HG03103 (cell line): ENCODE measurements around the gene SSMEM1.
"Not testable (repeated sequence)": the region's sequence is repeated elsewhere in the genome, so short reads cannot be mapped to it uniquely, and the experiment has no call there.

Experiments
- ATAC-seq: cut with Tn5 transposase; IDR thresholded peaks from one replicate; pipeline ENCODE4 v1.9.1; 2021; ENCODE audit warnings: low read depth; ENCODE audit not compliant: unreplicated experiment

Gene SSMEM1

DNA sequence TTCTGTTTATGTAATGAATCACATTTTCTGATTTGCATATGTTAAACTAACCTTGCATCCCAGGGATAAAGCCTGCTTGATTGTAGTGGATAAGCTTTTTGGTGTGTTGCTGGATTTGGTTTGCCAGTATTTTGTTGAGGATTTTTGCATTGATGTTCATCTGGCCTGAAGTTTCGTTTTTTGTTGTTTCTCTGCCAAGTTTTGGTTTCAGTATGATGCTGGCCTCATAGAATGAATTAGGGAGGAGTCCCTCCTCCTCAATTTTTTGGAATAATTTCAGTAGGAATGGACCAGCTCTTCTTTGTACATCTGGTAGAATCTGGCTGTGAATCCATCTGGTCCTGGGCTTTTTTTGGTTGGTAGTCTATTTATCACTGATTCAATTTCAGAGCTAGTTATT, 35.8 kb downstream of the SSMEM1 start:
- ATAC-seq, result not testable (repeated sequence)

GRCh38 chr7:130246491-130246890, 38.8 kb downstream of the SSMEM1 start:
- not testable (repeated sequence) for ATAC-seq

DNA sequence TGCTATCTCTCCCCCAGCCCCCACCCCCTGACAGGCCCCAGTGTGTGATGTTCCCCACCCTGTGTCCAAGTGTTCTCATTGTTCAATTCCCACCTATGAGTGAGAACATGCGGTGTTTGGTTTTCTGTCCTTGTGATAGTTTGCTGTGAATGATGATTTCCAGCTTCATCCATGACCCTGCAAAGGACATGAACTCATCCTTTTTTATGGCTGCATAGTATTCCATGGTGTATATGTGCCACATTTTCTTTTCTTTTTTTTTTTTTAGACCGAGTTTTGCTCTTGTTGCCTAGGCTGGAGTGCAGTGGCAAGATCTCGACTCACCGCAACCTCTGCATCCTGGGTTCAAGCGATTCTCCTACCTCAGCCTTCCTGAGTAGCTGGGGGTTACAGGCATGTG, 41.2 kb downstream of the SSMEM1 start:
- ATAC-seq, result not testable (repeated sequence)

DNA sequence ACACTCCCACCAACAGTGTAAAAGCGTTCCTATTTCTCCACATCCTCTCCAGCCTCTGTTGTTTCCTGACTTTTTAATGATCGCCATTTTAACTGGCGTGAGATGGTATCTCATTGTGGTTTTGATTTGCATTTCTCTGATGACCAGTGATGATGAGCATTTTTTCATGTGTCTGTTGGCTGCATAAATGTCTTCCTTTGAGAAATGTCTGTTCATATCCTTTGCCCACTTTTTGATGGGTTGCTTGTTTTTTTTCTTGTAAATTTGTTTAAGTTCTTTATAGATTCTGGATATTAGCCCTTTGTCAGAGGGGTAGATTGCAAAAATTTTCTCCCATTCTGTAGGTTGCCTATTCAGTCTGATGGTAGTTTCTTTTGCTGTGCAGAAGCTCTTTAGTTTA, 42.0 kb downstream of the SSMEM1 start:
- ATAC-seq, result not testable (repeated sequence)

DNA sequence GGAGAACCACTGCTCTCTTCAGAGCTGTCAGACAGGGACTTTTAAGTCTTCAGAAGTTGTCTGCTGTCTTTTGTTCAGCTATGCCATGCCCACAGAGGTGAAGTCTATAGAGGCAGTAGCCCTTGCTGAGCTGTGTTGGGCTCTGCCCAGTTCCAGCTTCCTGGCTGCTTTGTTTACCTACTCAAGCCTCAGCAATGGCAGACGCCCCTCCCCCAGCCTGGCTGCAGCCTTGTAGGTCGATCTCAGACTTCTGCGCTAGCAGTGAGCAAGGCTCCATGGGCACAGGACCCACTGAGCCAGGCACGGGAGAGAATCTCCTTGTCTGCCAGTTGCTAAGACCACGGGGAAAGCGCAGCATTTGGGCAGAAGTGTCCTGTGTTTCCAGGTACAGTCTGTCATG, 46.9 kb downstream of the SSMEM1 start:
- ATAC-seq, result no peak

- no peak for ATAC-seq
These were observed 49.0 kb downstream of the SSMEM1 start for GRCh38 chr7:130256704-130257103.

- no peak for ATAC-seq
These were observed 50.9 kb downstream of the SSMEM1 start for GRCh38 chr7:130258494-130259078.

- no peak for ATAC-seq
These were observed 54.8 kb downstream of the SSMEM1 start for GRCh38 chr7:130262448-130262847.

- ATAC-seq, result no peak
These were observed 55.5 kb downstream of the SSMEM1 start for GRCh38 chr7:130263130-130263529.
